Measurements from ENCODE around the gene STK32B.

Gene STK32B

DNA sequence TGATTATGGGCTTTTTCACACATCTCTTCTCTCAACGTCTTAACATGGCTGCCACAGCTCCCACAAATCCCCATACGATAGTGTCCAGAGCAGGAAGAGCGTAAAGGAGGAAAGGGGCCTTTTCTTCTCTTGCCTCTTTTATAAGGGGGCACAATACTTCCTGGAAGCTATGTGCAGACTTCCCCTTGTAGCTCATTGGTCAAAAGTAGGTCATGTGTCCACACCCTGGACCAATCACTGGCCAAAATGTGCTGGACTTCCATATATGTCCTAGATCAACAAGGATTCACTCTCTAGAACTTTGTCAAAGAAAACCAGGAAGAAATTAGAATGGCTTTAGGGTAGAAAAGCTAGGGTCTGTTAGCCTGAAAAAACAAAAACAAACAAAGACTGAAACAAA is 26.7 kb downstream of the STK32B start:
- no peak for DNase-seq

DNA sequence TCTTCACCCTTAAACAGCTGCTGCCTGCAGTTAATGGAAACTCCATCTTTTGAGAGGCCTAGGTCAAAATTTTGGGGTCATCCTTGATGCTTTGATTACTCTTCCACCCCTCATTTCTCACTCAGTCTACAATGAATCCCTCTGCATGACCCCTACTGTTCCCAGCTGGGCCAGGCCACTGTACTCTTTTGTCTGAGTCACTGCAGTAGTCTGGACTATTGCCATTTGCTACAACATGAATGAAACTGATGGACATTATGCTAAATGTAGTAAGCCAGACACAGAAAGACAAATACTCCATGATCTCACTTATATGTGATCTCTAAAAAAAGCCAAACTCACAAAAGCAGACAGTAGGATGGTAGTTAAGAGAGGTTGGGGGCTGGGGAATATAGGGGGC is 28.3 kb downstream of the STK32B start:
- DNase-seq = no peak

DNA sequence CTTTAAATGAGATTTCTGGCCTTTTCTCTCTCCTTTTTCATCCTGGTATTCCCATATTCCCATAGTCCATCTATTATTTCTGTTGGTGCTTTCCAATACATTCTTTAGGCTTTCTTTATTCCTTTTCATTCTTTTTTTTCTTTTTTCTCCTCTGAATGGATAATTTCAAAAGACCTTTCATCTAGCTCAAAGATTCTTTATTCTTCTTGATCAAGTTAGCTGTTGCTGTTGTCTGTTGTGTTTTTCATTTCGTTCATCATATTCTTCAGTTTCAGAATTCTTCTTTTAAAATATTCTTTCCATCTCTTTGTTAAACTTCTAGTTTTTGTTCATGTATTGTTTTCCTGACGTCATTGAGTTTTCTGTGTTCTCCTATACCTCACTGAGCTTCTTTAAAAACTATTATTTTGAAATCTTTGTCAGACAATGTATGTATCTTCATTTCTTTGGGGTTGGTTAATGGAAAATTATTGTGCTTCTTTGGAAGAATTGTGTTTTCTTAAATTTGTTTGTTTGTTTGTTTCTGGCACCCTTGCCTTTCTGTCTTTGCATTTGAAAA is 30.2 kb downstream of the STK32B start:
- DNase-seq = no peak

DNA sequence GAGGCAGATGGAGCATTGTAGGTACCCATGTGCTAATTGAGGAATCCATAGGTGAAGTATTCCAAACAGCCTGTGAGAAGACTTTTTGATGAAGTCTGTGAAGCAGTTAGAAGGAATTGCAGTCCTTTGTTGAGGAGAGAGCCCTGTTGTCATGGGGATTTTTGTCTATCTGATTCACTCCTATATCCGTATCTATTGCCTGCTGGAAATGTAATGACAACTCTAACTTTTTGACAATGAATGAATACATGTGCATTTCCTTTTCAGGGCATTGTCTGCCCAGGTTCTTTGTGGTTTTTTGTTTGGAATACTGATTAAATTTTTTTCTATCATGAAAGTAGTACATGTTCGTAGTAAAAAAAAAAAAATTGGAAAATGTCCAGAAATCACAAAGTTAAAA is 31.1 kb downstream of the STK32B start:
- DNase-seq = no peak

DNA sequence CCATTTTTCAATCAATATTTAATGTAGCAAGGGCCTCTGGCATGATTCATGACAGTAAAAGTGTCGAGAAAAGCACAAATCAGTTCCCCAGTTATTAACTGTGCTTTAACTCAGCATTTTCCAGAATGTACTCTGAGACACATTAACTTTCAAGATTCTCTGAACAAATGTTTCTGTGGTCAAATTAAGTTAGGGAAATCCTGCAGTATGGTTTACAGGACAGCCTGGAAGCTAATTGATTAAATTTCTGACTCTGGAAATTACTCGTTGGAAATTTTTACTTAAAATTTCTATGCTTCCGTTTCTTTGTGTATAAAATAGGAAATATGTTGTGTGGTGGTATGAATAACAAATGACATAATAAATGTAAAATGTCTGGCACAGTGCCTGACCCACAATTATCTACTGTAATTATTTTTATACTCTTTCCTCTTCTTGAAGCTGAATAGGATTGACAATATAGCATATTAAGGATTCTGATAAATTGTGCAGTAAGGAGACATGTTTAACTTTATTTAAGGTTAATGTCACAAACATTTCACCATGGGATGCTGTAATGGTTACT is 33.7 kb downstream of the STK32B start:
- DNase-seq = no peak

DNA sequence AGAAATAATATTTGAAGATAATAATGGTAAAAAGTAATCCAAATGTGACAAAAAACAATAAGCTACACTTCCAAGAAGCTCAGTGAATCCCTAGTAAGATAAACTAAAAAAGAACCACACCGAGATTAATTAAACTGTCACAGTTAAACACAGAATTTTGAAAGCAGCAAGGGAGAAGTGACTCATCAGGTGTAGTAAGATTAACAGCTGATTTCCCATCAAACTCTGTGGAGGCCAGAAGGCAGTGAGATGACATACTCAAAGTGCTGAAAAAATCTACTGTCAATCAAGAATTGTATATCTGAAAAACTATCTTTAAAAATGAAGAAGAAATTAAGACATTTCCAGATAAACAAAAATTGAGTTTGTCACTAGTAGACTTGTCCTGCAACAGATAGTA is 35.3 kb downstream of the STK32B start:
- no peak for DNase-seq

DNA sequence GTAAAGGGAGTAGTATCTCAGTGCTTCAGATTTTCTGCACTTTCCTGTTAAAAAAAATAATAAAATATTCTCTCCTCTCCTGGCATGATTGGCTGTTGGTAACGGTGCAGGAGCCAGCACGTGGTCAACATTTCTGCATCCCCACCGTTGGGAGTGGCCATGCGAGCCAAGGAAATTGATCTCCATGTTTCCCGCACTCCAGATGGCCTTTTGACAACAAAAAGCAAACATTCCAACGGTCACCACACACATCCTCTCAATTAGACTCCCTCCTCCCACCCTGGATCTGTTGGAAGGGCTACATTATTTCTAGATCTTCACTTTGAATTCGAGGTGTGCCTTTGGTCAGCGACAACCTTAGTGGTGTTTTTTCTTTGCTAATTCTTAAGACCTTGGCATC is 45.0 kb downstream of the STK32B start:
- no peak for DNase-seq

DNA sequence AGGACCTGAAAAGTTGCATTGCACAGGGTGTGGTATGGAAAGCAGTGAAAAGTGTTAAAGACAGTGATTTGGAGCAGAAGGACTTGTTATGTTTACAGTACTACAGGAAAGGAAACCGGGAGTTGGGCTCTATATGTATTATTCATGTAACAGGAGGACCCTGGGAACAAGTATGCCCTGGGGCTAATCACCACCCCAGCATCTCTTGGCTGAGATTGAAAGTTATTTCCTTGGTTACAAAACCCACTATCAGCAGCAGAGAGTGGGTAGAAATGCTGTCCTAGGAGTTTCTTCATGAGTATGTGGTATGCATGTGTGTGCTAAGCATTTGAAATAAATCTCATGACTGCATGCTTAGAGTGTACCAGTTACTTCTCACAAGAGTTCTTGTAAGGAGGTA is 46.9 kb downstream of the STK32B start:
- no peak for DNase-seq

DNA sequence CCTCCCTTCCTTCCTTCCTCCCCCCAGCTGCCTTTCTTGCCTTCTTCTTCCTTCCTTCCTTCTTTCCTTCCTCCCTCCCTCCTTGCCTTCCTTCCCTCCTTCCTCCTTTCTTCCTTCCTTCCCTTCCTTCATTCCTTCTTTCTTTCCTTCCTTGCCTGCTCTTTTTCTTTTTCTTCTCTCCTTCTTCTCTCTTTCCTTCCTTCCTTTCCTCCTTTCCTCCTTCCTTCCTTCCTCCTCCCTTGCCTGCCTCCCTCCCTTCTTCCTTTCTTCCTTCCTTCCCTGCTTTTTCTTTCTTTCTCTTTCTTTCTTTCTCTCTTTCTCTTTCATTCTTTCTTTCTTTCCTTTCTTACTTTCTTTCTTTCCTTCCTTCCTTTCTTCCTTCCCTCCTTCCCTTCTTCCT is 49.1 kb downstream of the STK32B start:
- DNase-seq = no peak

DNA sequence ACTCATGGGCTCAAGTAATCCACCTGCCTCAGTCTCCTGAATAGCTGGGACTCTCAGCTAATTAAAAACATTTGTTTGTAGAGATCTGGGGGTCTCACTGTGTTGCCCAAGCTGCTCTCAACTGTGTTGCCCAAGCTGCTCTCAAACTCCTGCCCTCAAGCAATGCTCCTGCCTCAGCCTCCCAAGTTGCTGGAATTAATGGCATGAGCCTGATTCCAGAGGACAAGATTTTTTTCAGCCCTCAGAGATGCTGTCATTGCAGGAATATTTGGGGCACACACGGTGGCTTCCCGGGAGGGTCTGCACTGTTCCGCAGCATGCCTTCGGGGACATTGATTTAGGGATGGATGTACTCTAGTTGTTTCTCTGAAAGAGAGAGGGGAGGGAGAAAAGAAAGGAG is 49.7 kb downstream of the STK32B start:
- no peak for DNase-seq

DNA sequence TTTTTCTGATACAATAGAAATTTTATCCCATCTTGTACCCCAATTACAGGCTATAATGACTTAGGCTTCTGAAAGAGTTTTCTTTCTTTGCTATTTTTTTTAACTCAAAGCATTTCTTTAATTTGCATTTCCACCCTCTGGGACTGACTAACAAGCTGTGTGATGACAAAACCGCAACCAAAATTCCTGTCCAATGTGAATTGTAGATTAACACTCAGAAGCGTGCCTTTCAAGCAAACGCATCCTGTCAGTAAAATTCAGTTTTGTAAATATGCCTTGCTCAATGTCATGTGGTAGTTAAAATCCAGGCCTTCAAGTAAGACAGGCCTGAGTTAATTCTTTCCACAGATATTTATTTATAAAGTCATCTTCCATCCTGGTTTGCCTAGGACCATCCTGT is 50.3 kb downstream of the STK32B start:
- no peak for DNase-seq

DNA sequence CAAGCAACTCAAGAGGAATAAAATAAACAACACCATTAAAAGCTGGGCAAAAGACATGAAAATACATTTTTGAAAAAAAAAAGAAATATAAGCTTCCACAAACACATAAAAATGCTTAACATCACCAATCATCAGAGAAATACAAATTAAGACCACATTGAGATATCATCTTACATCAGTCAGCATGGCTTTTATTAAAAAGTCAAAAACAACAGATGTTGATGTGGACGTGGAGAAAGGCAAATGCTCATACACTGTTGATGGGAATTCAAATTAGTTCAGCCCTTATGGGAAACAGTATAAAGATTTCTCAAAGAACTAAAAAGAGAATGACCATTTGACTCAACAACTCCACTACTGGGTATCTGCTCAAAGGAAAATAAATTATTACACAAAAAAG is 59.6 kb downstream of the STK32B start:
- DNase-seq = no peak

DNA sequence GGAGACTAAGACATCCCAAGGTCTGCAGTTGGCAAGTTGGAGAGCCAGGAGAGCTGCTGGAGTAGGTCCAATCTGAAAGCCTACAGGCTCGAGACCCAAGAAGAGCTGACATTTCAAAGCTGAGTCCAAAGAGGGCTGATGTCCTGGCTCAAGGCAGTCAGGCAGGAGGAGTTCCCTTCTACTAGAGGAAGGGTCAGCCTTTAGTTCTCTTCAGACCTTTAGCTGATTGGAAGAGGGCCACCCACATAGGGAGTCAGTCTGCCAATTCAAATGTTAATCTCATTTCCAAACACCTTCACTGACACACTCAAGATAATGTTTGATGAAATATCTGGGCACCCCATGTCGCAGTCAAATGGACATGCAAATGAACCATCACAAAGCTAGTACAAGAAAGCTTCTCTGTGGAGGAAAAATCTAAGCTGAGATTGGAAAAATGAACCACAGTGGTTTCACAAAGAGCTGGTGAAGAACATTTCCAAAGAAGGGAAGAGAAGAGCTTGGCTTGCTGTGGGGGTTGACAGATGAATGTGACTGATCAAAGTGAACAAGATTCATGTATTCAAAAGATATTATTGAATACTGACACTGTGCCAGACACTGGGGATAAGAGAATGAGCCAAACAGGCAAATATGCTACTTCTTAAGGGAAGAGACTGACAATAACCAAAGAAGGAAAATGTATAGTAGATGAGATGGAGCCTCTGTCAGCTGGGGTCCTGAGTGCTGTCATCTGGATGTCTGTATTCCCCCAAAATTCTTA is 61.2 kb downstream of the STK32B start:
- DNase-seq = no peak

DNA sequence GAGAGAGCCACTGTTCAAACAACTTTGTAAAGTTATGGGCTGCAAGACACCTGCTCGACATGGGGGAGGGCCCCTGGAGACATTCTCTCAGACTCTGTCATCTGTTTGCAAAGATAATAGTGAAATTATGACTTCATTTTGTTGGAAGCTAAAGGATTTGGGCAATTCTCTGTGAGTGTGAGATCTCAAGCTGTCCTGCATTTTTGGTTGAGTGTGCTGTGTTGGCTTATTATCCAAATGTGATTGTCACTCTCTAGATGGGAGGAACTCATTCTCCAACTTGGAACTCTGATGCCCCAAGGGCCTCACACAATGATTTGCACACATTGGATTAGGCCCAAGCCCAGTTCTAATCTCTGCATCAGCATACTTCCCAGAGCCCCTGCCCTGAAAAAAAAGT is 63.7 kb downstream of the STK32B start:
- DNase-seq = no peak

DNA sequence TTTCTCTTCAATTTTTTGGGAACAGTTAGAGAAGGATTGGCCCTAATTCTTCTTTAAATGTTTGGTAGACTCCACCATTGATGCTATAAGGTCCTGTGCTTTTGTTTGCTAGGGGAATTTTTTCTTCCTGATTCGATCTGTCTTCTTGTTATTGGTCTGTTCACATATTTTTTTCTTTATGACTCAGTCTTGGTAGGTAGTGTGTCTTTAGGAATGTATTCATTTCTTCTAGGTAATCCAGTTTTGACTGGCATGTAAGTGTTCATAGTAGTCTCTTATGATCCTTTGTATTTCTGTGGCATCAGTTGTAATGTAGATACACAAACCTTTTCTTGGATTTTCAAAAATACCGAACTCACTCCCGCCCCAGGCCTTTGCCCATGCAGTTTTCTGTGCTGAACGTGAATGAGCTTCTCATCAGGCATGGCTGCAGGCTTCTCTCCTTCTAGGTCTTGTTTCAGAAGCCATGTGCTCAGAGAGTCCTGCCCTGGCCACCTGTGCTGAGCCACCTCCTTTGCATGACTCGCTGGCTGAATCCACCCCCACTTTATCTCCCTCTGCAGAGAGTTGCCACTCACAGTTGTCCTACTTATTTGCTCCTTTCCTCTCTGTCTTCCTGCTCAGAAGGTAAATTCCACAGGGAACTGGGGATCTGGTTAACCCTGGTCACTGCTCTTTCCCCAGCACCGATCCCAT is 67.0 kb downstream of the STK32B start:
- no peak for DNase-seq

DNA sequence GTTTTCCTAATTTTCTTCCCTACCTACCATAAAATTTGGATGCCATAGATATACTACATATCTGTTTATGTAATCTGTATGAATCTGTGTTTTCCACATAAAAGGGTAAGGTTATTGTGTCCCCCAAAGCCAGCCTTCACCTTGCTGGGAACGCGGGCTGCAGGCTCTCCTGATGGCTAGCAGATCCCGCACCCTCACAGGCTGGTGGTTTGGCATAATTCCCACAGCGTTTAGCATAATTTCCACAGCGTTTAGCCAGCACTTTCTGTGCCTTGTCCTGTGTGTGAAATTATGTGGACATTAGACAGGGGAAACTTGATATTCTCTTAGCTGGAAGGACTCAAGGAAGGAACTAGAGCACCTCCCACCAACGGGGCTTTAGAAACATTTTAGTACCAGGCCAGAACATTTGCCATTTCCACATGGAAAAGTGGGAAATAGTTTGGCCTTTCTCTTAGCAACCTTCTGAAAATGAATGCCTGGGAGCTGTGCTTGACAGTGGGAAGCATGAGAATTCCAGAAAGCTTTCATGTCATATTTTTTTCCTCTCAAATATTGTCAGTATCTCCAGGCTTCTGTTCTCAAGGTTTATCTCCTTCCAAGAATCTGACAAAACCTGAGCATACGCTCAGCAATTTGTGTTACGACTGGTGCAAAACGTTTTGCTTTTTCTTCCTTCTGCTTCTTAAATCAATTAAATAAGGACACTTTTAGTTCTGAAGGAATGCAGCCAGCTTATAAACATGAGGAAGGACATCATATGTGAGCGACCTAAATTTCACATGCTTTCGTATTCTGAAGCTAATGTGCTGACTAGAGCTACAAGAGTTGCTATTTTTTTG is 67.9 kb downstream of the STK32B start:
- no peak for DNase-seq

DNA sequence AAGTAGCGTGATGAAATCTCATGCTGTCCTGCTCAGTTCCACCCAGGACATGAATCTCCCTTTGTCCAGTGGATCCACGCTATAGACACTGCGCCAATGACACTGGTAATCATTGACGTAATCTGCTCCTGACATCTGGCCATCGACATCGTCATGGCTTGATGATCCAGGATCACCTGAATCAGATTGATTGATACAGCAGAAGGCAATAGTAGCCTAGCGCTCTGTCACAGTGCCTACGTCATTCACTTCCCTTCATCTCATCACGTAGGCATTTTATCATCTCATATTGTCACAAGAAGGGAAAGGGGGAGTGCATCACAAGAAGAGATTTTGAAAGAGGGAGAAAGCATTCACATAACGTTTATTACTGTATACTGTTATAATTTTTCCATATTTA is 68.8 kb downstream of the STK32B start:
- no peak for DNase-seq

DNA sequence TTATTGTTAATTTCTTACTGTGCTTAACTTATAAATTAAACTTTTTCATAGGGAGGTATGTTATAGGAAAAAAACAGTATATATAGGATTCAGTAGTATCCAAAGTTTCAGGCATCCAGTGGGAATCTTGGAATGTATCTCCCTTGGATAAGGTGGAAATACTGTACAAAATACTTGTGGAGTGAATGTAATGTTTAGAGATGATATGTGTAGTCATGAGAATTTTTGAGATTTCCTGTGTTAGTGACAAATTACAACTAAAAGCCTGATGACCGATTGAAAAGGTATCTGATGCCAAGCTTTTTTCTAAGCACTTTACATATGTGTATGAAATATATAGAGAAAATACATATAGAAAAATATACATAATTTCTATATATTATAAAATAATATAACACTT is 69.2 kb downstream of the STK32B start:
- no peak for DNase-seq

DNA sequence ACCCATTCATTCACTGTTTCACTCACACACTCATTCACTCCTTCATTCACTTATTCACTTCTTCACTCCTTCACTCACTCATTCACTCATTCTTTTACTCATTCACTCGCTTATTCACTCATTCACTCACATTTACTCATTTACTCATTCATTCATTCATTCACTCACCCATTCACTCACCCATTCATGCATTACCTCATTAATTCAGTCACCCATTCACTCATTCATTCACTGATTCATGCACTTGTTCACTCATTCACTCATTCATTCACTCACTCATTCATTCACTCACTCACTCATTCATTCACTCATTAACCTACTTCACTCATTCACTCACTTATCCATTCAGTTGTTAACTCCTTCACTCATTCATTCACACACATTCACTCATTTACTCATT is 70.8 kb downstream of the STK32B start:
- no peak for DNase-seq

DNA sequence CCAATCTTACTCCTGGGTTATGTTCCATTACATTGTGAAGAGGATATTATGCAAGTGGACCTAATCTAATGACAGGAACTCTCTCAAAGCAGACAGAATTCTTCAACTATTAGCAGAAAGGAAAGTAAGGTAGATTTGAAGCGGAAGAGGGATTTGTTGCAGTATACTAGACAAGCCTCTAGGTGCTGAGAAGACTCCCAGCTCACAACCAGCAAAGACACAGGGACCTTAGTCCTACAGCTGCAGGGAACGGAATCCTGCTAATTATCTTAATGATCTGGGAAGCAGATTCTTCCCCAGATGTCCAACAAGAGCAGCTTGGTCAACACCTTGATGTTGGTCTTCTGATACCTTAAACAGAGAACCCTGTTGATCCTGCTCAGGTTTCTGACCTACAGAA is 73.6 kb downstream of the STK32B start:
- DNase-seq = no peak

DNA sequence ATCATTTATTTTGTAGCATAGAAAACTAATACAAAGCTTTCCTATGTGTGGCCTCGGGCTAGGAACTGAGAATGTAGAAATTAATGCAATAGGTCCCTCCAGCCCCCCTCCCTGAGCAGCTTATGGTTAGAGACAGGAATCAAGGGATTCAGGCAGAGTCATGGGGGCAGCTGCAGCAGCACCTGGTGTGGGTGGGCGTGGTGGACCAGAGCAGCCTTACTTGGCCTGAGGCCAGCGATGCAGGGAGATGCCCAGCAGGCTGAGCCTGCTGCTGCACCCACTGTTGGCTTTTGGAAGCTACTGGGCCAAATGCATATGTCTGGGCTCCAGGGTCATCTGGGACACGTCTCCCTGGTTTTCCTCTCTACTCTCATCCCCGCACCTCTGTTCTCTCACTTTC is 74.0 kb downstream of the STK32B start:
- DNase-seq = no peak

DNA sequence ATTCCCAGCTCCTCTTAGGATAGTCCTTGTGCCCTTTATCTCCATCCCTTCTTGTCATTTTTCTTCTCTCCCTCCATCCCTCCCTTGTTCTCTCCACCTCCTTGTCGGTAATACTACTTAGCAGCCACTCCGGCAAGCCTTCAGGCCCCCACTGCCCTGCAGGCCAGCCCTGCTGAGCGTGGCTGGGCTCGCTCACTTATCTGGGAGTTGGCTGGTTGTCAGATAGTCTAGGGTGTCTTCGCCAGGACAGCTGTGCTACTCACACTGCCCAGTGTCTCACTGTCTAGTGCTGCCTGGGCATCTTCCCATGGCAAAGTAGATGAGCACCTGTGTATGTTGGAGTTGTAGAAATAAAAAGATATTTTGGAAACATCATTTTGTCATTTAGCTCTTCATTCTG is 75.0 kb downstream of the STK32B start:
- DNase-seq = no peak

DNA sequence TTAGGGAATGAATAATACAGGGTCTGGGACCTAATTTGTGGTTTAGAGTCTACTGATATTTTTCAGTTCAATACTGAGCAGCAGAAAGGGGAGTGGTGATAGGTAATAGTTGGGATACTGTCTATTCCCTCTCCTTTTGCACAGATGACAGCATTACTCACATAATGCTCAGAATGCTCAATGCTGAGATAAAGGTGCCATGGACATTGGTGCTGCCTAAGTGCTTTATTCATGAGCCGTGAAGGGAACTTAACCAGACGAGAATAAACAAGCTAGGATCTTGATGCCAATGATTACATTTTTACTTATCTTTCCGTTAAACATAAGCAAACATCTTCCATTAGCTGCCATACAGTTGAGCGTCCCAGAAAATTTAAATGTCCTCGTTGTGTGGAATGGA is 75.6 kb downstream of the STK32B start:
- no peak for DNase-seq
